GM04503 (cell line): ENCODE measurements around the gene SIGMAR1.

Source experiments
- DNase-seq: peaks from one replicate; pipeline ENCODE4 v3.0.0-alpha.2; 2012; ENCODE audit warnings: low read depth

The SIGMAR1 gene

DNA sequence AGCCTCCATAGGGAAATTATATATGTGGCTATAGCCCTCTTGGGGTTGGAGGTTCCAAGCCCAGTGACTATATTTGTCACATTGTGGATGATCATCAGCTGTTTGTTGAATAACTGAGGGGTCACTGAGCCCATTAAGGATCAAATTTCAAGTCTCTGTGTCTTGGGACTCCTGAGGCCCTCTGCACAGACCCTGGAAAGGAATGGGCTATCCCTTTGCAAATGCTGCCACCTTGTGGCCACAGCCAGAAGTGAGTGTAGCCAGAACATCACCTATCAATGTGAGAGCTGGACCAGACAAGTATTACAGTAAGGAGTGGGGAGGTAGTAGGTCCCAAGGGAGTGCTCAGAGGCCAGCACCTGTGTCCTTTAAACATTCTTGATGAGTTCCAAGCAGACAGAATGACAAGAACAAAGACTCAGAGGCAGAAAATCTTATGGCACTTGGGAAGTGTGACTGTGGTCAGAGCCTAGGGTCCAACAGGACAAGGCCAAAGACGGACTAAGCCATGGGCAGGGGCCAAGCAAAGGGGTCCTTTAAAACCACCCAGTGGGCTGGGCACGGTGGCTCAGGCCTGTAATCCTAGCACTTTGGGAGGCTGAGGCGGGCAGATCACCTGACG lies 33.9 kb downstream of the SIGMAR1 start:
- DNase-seq = peak; percentile 18

- DNase-seq = no peak
Measured at GRCh38 chr9:34601937-34602573, 35.5 kb downstream of the SIGMAR1 start.

GRCh38 chr9:34600908-34601307 lies 36.7 kb downstream of the SIGMAR1 start:
- DNase-seq = no peak

GRCh38 chr9:34599546-34599945 lies 38.0 kb downstream of the SIGMAR1 start:
- no peak for DNase-seq

DNA sequence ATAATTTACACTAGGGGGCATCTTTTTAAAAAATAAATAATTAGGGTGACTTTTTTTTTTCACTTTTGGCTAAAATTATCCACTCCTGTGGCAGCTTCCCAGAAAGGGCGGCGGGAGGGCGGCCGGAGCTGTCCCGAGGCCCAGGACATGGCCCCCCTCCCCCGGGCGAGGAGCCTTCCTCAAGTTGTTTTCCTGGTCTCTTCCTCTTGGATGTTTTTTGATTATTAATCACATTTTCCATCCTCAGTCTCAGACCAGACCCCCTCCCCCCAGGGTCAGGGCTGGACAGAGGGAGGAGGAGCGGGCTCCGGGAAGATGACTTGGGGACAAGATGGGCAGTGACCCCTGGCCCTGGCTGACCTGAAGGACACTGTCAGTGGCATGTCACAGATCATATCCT lies 43.4 kb downstream of the SIGMAR1 start:
- no peak for DNase-seq

DNA sequence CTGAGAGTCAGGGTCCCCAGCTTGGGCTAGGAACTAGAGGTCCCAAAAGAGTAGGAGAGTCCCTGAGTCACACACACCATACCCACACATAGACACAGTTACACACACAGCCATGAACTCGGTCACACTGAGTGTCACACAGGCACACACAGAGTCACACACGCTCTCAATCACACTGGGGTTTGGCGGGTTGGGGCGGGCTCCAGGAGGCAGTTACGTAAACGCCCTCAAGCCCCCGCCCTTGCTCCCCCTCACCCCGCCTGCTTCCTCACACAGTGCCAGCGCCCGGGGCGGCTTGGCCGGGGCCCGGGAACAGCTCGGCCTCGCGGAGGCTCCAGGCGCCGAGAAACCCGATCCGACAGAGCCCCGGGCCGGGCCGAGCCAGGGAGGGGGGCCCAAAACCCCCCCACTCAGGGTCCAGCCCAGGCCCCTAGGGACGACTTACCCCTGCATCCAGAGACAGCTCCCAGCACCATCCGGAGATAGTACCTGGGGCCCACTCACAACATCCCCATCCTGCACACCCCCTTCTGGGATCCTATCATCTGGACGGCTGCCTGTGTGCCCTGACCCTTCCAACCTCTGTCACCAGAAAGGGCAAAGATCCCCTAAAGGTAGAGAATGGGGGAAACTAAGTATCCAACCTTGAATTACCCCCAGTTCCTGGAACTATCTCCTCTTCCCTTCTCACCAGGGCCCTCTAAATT lies 44.5 kb downstream of the SIGMAR1 start:
- no peak for DNase-seq

DNA sequence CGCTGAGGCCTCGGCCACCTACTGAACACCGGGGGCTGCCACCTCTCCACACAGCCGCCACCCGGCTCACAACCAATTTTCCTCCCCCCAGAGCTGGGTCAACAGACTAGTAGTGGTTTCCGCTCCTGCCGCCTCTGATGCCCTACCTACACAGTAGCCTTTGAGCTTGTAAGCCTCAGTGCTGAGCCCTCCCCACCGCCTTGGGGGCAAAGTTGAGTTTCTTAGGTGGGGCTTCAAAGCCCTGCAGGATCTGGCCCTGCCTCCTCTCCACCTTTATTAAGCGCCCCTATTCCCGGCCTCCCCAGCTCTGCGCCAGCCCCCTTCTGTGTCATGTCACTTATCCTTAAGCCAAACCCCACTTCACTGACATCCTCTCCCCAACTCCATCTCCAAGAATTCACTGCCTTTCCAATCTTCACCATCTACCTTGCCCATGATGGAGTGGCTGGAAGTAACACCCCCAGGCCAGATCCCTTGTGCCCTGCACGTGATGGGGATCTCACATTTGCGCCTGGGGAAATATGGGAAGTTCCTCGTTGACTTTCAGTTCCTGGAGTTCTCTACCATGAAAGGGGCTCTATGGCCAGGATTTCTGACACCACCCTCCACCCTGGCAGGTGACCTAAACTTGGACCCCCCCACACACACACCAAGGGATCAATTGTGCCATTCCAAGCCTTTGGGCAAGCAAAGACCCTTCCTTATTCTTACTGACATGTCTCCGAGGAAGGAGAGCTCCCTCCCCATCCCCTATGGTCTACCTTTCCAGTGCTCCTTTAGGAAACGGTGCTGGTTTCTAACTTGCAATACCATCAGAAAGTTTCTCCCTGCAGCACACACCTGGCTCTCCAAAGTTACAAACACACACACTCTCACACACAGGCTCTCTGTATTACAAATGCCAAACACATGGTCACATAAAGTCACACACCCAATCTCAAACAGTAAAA lies 45.4 kb downstream of the SIGMAR1 start:
- no peak for DNase-seq

GRCh38 chr9:34591248-34591916 lies 46.2 kb downstream of the SIGMAR1 start:
- DNase-seq = no peak

DNA sequence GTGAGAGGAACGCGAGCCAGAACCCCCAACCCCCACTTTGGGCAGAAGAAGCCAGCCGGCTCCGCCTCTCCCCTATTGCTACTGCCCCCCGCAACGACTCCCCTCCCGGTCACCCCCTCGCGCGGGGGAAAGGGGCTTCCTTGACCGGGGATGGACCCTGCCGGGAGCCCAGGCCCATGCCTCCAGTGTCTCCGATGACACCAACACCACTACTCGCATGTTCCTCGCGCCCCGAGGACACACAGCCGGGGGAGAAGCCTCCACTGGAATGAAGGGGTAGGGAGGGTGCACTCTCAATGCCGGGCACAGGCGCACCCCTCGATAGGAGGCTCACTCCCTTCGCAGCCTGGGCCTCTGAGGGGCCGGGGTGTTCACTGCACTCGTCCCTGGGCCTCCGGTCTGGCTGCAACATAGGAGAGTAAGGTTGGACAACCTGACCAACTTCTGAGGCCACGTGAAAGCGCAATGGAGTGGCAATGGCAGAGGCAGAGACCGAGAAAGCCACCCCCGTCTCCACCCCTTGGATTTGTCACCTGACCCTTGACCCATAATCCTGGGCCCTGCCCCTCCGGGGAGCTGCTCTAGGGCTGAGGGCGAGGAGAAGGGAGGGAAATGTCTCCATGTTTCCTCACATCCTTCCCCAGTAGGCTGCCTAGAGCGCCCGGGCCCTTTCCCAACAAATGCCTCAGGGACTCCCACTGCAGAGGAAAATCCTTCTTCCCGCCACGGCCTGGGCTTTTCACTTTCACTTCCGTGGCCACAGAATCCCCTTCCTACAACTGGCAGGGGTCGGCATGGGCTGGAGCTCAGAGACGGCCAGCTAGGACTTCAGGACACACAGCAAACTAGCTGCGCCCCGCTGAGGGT lies 47.0 kb downstream of the SIGMAR1 start:
- no peak for DNase-seq

- no peak for DNase-seq
Measured at GRCh38 chr9:34589636-34590380, 47.8 kb downstream of the SIGMAR1 start, which contains the start of gene CNTFR. Gene CNTFR, minus strand, starts transcription at chr9:34589724. Its CDS starts 20,743 bp downstream, at chr9:34568981.

DNA sequence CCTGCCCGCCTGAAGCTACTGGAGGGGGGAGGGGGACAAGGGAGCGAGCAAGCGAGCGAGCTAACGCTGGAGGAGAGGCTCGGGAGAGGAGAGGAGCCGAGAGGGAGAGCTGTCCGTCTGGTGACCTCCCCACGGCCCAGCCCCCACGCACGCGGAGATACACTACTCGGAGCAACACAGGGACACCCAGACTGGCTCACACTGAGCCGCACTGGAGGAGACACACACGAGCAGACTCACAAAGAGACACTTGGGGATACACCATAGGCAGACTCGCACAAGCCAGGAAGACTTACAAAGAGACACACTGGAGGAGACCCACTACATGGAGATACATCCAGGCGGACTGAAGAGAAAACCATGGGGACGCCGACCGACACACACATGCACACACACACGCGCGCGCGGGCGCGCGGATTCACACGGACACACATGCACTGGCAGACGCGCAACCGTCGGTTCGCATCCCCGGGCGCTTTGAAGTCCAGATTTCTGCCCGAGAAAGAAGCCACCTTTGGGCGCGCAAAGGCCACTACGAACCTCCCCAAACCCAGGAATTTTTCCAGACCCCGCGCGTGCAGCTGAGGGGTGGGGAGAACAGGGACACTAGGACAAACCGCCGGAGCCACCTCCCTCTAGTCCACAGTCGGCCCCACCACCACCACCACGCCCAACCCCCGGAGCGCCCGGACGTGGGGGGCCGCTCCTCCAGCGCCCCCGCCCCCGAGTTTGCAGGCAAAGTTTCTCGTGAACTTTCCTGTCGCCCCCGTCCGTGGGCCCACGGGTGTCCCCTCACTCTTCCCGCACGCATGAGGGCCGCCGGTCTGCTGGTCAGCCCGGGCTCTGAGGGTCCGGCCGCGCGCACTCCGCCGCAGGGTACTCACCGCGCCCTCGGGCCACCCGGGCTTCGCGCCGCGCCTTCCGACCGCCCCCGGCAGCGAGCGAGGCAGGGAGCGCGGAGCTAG lies 48.6 kb downstream of the SIGMAR1 start:
- no peak for DNase-seq

DNA sequence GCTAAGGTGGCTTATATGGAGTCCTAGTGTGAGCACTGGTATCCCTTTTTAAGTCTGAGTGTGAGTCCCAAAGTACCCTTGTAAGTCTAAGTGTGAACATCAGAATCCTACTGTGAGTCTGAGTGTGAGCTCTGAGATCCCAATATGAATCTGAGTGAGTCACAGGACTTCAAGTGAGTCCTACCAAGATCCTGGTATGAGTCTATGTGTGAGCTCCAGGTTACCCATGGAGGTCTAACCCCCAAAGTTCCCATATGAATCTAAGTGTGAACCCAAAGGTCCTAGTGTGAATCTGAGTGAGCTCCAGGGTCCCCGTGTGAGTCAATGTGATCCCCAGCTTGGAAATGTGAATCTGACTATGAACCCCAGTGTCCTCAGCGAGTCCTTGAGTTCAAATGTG lies 50.3 kb downstream of the SIGMAR1 start:
- DNase-seq = no peak

- DNase-seq = no peak
Measured at GRCh38 chr9:34585946-34586669, 51.5 kb downstream of the SIGMAR1 start.

- DNase-seq = no peak
Measured at GRCh38 chr9:34584970-34585369, 52.6 kb downstream of the SIGMAR1 start.
